ENCODE data around the gene CYP2E1.
"Not testable (repeated sequence)": the region's sequence is repeated elsewhere in the genome, so short reads cannot be mapped to it uniquely, and the experiment has no call there.

Gene CYP2E1

DNA sequence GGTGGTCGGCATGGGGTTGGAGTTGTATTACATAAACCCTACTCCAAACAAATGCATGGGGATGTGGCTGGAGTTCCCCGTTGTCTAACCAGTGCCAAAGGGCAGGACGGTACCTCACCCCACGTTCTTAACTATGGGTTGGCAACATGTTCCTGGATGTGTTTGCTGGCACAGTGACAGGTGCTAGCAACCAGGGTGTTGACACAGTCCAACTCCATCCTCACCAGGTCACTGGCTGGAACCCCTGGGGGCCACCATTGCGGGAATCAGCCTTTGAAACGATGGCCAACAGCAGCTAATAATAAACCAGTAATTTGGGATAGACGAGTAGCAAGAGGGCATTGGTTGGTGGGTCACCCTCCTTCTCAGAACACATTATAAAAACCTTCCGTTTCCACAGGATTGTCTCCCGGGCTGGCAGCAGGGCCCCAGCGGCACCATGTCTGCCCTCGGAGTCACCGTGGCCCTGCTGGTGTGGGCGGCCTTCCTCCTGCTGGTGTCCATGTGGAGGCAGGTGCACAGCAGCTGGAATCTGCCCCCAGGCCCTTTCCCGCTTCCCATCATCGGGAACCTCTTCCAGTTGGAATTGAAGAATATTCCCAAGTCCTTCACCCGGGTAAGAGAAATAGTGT lies at the start of gene CYP2E1:
Gene CYP2E1 (plus strand): TSS at position 407 of the 632 bp plus-strand sequence. CDS start 33 bp downstream, at position 440.
- DNase-seq = no peak

DNA sequence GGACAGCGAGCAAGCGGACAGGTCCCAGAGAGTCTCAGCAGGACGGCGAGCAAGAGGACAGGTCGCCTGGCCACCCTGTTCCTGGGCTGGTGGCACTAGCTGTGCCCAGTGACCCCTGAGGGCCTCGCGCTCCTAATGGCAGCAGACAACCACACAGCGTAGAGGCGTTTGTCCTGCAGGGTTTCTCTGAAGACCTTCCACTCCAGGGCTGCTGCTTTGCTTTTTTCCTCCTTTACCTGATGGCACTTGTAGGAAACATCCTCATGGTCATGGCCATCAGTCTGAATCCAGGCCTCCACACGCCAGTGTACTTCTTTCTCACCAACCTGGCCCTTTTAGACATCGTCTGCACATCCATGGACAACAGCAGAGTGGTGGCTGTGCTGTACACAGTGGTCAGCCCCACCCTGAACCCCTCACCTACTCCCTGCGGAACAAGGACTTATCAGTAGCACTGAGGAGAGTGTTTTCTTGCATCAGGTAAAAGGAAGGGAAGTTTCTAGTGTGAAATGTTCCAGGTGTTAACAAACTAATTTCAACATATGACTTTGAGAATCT lies 46.0 kb upstream of the CYP2E1 start:
- no peak for DNase-seq

DNA sequence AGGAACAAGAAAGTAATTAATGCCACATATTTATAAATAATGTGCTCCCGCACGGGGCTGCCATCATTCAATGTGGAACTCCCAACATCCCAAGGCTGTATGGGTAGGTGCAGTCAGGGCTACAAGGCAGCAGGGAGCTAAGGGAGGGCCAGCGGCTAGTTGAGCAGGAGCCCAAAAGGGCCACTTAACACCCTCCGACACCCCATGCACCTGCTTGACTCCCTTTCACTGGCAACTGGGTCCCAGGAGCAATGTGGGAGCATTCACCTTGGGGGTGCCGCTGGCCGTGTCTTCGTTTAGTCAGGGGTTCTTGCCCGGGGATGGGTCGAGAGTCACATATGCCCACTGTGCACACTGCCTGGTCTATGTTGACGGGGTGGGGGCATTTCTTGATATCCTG lies 45.5 kb upstream of the CYP2E1 start:
- no peak for DNase-seq

DNA sequence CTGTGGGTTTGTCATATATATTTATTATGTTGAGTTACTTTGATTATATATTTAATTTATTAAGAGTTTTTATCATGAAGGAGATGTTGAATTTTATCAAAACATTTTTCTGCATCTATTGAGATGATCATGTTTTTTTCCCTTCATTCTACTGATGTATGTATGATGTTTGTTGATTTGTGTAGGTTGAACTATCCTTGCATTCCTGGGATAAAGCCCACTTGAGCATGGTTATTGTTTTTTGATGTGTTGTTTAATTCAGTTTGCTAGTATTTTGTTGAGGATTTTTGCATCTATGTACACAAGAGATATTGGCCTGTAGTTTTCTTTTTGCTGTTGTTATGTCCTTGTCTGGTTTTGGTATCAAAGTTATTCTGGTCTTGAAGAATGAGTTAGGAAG lies 42.3 kb upstream of the CYP2E1 start:
- DNase-seq = no peak

DNA sequence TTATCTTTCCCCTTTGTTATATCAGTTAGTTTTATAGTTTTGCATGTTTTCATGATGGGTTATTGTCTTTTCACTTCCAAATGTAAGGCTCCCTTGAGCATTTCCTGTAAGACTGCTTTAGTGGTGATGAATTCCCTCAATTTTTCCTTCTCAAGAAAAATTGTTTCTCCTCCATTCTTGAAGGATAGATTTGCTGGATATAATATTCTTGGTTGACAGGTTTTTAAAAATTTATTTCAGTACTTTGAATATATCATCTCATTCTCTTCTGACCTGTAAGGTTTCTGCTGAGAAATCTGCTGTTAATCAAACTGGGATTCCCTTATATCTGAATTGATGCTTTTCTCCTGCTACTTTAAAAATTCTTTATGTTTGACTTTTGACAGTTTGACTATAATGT lies 40.1 kb upstream of the CYP2E1 start:
- no peak for DNase-seq

DNA sequence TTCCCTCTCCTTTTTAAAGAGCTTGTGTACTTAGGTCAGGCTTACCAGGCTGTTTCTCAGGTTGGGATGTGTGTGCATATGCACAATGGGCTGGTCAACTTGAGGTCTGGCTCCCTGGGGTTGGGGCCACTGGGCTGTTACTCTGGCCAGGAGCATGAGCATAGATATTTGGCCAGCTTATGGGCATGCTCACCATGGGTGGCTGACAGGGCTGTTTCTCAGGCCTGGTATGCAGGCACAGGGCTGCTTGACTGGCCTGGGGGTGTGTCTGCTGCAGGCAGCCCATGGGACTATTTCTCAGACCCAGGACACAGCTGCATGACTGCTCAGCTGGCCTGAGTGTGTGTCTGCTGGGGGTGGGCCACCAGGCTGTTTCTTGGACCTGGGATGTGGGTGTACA lies 38.8 kb upstream of the CYP2E1 start:
- no peak for DNase-seq

GRCh38 chr10:133489816-133490588 lies 37.2 kb upstream of the CYP2E1 start:
- DNase-seq = no peak

- DNase-seq = not testable (repeated sequence)
Observed at GRCh38 chr10:133493562-133493961, 33.6 kb upstream of the CYP2E1 start.

GRCh38 chr10:133497363-133497762 lies 29.8 kb upstream of the CYP2E1 start:
- DNase-seq = not testable (repeated sequence)

DNA sequence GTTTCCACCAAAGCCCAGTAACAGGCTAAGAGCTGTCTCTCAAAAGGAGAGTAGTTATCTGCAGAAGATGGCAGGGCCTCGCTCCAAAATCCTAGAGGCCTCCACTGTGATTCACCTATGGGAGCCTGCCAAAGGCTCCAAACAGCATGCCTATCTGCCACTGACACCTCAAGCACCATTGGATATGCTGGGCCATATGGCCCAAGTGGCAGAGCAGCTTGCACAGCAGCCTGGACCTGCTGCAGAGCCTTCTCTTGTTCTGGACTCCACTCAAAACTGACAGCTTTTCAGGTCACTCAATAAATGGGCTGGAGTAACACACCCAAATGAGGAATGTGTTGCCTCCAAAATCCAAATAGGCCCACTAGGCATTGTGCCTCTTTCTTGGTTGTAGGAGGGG lies 28.0 kb upstream of the CYP2E1 start:
- not testable (repeated sequence) for DNase-seq

- DNase-seq = not testable (repeated sequence)
Observed at GRCh38 chr10:133500897-133501296, 26.3 kb upstream of the CYP2E1 start.

DNA sequence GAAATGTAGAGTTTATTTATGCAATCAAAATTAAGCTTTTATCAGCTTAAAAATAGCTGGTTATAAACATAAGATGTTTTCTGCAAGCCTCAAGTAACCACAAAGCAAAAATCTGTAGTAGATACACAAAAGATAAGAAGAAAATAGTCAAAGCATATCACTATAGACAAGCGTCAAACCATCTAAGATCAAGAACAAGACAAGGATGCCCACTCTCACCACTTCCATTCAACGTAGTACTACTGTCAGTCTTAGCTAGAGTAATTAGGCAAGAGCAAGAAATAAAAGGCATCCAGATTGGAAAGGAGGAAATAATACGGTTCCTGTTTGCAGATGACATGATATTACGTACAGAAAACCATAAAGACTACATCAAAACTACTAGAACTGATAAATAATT lies 17.5 kb upstream of the CYP2E1 start:
- no peak for DNase-seq

GRCh38 chr10:133511408-133511807 lies 15.8 kb upstream of the CYP2E1 start:
- DNase-seq = no peak

GRCh38 chr10:133511907-133512528 lies 15.1 kb upstream of the CYP2E1 start:
- no peak for DNase-seq

DNA sequence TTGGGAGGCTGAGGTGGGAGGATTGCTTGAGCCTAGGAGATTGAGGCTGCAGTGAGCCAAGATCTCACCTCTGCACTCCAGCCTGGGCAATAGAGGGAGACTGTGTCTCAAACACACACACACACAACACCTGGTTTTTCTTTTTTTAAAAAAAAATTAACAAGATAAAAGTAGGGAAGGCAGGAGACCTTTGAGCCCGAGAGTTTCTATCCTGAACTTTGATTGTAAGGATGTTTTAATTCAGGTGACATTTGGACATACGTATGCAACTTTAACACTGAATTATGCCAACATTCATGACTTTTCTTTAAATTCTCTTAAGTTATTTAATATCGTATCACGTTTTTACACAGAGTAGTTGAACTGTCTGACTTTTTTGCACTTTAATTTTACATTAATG lies 11.7 kb upstream of the CYP2E1 start:
- no peak for DNase-seq

- DNase-seq = no peak
Observed at GRCh38 chr10:133516057-133516456, 11.1 kb upstream of the CYP2E1 start.

- DNase-seq = not testable (repeated sequence)
Observed at GRCh38 chr10:133518517-133518916, 8.6 kb upstream of the CYP2E1 start.

DNA sequence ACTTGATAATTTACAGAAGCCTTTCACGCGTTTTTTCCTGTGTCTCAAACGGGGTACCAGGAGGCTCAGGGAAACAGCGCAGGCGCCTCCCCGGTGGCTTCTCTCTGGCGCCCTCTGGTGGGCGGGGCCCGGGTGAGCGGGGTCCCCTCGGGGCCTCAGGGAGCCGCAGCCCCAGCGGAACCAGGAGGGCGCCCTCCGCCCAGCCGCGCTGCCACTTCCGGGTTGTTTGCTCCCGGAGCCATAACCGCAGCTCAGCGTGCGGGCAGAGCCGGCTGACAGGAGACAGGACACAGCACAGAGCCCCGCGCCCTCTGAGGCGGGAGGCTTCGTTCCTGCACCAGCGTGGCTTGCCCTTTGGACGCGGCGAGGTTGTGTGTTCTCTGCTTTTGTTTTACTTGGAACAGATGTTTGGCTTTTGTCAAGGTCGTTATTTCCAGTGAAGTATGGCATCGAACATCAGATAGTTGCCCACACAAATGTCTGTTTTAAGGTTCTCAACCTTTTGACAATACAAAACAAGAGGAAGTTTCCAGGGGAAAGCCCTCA lies 6.9 kb upstream of the CYP2E1 start:
- peak; percentile 80 for DNase-seq

DNA sequence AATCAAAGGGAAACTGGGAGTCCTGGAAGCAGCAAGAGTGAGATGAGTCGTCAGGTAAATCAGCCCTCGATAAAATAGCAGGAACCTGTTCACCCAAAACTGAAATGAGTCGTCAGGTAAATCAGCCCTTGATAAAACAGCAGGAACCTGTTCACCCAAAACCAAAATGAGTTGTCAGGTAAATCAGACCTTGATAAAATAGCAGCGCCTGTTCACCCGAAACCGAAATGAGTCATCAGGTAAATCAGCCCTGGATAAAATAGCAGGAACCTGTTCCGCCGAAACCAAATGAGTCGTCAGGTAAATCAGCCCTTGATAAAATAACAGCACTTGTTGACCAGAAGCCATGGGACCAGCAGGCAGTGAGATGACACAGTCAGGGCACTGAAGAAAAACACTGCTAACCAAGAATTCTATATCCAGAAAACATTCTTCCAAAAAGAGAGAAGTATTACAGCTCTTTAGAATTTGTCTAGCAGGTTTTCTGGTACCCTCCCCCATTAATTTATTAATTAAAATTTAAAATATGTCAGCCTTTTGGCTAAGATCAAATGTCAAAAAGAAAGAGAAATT lies 3.4 kb upstream of the CYP2E1 start:
- no peak for DNase-seq

GRCh38 chr10:133525444-133525843 lies 1.7 kb upstream of the CYP2E1 start:
- DNase-seq = no peak

DNA sequence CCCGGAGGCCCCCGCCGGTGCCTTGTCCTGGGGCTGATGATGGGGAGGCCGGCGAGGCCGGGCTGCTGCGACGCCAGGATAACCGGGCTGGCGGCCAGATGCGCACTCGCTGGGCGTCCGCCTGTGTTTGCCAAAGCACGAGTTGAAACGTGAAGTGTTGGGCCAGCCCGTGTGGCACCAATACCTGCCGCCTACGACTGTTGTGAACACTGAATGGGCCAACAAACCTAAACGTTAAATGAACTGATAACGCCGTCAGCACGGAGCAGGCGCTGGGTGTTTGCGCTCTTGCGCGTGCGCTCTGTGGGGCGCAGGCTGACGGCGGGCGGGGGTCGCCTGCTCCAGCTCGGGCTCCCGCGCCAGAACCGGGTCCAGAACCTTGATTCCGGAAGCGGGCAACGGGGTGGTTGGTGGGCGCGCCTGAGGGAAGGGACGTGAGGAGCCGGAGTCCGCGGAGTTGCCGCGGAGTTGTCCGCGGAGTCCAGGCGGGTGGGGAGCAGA lies 658 bp downstream of the CYP2E1 start:
- no peak for DNase-seq

DNA sequence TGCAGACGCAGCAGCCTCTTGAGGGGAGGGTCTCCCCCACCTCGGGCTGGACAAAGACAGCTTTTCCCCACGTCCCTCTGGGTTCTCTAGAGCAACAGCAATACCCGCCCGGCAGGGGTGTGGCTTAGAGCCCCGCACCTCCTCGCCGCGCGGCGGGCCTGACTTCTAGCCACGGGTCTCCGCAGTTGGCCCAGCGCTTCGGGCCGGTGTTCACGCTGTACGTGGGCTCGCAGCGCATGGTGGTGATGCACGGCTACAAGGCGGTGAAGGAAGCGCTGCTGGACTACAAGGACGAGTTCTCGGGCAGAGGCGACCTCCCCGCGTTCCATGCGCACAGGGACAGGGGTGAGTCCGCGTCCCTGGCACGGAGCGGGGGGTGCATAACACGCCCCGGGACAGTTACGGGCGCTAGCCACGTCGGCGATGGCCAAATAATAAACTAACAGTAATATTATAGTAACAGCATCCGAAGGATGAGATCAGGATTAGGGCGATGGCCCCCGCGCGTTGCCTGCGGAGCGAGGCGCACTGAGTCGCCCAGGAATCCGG lies 1.2 kb downstream of the CYP2E1 start:
- no peak for DNase-seq
